ENCODE results near the gene TRIAP1. TPM values are rescaled to one million over a fixed set of nuclear protein-coding genes. Genes with fewer than 3 reads are reported as not detected.

The TRIAP1 gene
- total RNA-seq, 1 experiment from 2014 or later, result 50.2 TPM

DNA sequence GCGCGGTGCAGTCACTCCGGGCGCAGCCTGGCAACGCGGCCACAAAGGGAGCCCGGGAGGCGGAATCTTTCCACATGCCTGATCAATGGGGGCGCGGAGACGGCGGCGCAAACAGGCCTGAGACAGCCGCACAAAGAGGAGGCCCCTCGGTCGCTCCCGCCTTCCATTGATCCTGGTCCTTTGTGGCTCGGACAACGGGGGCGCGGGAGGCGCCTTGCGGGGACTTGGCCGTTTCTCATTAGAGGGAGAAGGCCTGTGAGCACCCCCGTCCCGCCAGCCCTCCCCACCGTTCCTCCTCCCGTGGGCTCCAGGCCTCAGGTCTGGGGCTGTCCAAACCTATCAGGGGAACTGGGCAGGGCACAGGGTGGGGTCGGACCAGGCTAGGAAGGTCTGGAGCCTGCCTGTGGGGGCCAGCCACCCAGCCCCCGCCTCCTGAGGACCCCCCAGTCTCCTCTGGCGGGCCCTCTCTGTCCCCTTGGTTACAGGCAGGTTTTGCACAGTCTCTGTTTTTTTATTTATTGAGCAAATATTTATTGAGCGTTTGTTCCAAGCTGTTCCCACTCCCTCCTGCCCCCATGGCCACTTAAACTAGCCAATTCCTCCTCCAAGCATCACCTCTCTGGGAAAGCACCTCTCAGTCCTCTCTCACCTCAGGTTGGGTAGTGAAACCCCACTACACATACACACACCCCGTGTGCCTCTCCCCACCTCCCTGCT is 48.2 kb downstream of the TRIAP1 start:
- Mint-ChIP-seq H3K4me1 (ENCODE audit: insufficient read depth, unreplicated experiment) (no peaks in the 10 kb centered on the region), H3K36me3 (ENCODE audit: insufficient read depth, unreplicated experiment) (no peaks in the 10 kb centered on the region), H3K27ac (ENCODE audit: low read depth, unreplicated experiment) (no peak overlapping the region), H3K27me3 (ENCODE audit: insufficient read depth, unreplicated experiment) (peaks cover 9% of the 10 kb centered on the region), H3K4me3 (ENCODE audit: unreplicated experiment) (no peak overlapping the region), H3K9me3 (ENCODE audit: unreplicated experiment) (no peaks in the 10 kb centered on the region)
- DNase-seq (ENCODE audit: unreplicated experiment), result no peak
- POLR2A ChIA-PET, result interaction anchor here (1.0 kb wide), 1 partner anchor 98 kb away, joined by 3 read pairs; the partner anchor contains the start of gene DYNLL1
- TF ChIP-seq, protein P1, sequence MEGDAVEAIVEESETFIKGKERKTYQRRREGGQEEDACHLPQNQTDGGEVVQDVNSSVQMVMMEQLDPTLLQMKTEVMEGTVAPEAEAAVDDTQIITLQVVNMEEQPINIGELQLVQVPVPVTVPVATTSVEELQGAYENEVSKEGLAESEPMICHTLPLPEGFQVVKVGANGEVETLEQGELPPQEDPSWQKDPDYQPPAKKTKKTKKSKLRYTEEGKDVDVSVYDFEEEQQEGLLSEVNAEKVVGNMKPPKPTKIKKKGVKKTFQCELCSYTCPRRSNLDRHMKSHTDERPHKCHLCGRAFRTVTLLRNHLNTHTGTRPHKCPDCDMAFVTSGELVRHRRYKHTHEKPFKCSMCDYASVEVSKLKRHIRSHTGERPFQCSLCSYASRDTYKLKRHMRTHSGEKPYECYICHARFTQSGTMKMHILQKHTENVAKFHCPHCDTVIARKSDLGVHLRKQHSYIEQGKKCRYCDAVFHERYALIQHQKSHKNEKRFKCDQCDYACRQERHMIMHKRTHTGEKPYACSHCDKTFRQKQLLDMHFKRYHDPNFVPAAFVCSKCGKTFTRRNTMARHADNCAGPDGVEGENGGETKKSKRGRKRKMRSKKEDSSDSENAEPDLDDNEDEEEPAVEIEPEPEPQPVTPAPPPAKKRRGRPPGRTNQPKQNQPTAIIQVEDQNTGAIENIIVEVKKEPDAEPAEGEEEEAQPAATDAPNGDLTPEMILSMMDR (IDR thresholded peaks at IDR 0.05; ENCODE audit: unreplicated experiment), result no peak
- CTCF ChIA-PET, result no interaction called here
- no TSS peak for BruUV-seq (replicated peaks)
- intact Hi-C loops (cut with micrococcal nuclease), result no loop called here

GRCh38 chr12:120394483-120395367 is 51.5 kb downstream of the TRIAP1 start:
- Mint-ChIP-seq H3K36me3 (ENCODE audit: insufficient read depth, unreplicated experiment) (no peaks in the 10 kb centered on the region), H3K27me3 (ENCODE audit: insufficient read depth, unreplicated experiment) (peaks cover 22% of the 10 kb centered on the region), H3K27ac (ENCODE audit: low read depth, unreplicated experiment) (no peak overlapping the region), H3K4me3 (ENCODE audit: unreplicated experiment) (no peak overlapping the region), H3K9me3 (ENCODE audit: unreplicated experiment) (no peaks in the 10 kb centered on the region), H3K4me1 (ENCODE audit: insufficient read depth, unreplicated experiment) (no peaks in the 10 kb centered on the region)
- no TSS peak for BruUV-seq (replicated peaks)
- ChIA-PET POLR2A (no interaction called here), CTCF (interaction anchor here (1.1 kb wide), 1 partner anchor 35 kb away, joined by 3 read pairs; no protein-coding TSS in a partner anchor)
- TF ChIP-seq, protein P1 (IDR thresholded peaks at IDR 0.05; ENCODE audit: unreplicated experiment), result no peak
- DNase-seq (ENCODE audit: unreplicated experiment), result no peak
- intact Hi-C loops (cut with micrococcal nuclease), result no loop called here

Other genes with a start within 250 kb of the TRIAP1 start
- gene RPLP0, start 245.3 kb downstream of the TRIAP1 start, total RNA-seq (2022), result 2,870 and 3,181 TPM in 2 replicates
- 216 and 256 TPM in 2 replicates for gene PXN, start 180.7 kb downstream of the TRIAP1 start, total RNA-seq (2022)
- 2,753 and 3,369 TPM in 2 replicates for gene RNU4-2, start 154.5 kb downstream of the TRIAP1 start, total RNA-seq (2022)
- 1,764 and 2,069 TPM in 2 replicates for gene RNU4-1, start 153.1 kb downstream of the TRIAP1 start, total RNA-seq (2022)
- gene SIRT4, start 144.1 kb downstream of the TRIAP1 start, total RNA-seq (2022), result 0.61 TPM in 1 of 2 replicates, not detected in the other
- gene PLA2G1B, start 118.6 kb downstream of the TRIAP1 start, total RNA-seq (2022), result not detected in 2 replicates
- gene MSI1, start 77.2 kb downstream of the TRIAP1 start, total RNA-seq (2022), result not detected in 2 replicates
- gene COX6A1, start 8.3 kb downstream of the TRIAP1 start, total RNA-seq (2022), result 475 and 518 TPM in 2 replicates
- gene GATC, start 60 bp upstream of the TRIAP1 start, total RNA-seq (2022), result 29.7 and 32.1 TPM in 2 replicates
- gene SRSF9, start 23.4 kb upstream of the TRIAP1 start, total RNA-seq (2022), result 192 and 193 TPM in 2 replicates
- gene DYNLL1, start 49.7 kb upstream of the TRIAP1 start, total RNA-seq (2022), result 247 and 351 TPM in 2 replicates
- gene COQ5, start 82.8 kb upstream of the TRIAP1 start, total RNA-seq (2022), result 21.5 and 22.9 TPM in 2 replicates
- 166 and 222 TPM in 2 replicates for gene RNF10, start 88.0 kb upstream of the TRIAP1 start, total RNA-seq (2022)
- gene POP5, start 135.0 kb upstream of the TRIAP1 start, total RNA-seq (2022), result 24.3 and 29.9 TPM in 2 replicates
- not detected in 2 replicates for gene CABP1, start 194.2 kb upstream of the TRIAP1 start, total RNA-seq (2022)
- 107 and 144 TPM in 2 replicates for gene MLEC, start 240.8 kb upstream of the TRIAP1 start, total RNA-seq (2022)

All from MCF 10A (cell line).